Kidney (tissue), 22 donors: ENCODE results near the gene STMND1. TPM values are rescaled to one million over a fixed set of nuclear protein-coding genes. Genes with fewer than 3 reads are reported as not detected.

Experiments used
- DNase-seq, 5 donors: peaks; one replicate each; pipeline ENCODE4 v3.0.0-alpha.2; 2013 to 2020
- FAIRE-seq: peaks from 2 replicates; lab custom pipeline; 2012; peaks lifted over from hg19 to GRCh38; lab: Jason Lieb, UNC
- H3K27ac ChIP-seq, 2 donors: one replicate each; pipeline ENCODE4 v1.7.0; 2013; ENCODE audit warnings: low read depth in 2 of 2, low read length in 2 of 2, inconsistent platforms in 1 of 2
- H3K27me3 ChIP-seq: one replicate; pipeline ENCODE4 v1.7.1; 2013; ENCODE audit warnings: low read length, inconsistent platforms; ENCODE audit not compliant: control insufficient read depth, insufficient read depth
- H3K36me3 ChIP-seq, 3 donors: one replicate each; pipeline versions ENCODE4 v1.7.0 to v1.7.1; 2013; ENCODE audit warnings: low read length in 3 of 3, control low read depth in 1 of 3, inconsistent platforms in 1 of 3; ENCODE audit not compliant: insufficient read depth in 3 of 3, control insufficient read depth in 2 of 3
- H3K4me1 ChIP-seq, 3 donors: one replicate each; pipeline versions ENCODE4 v1.7.0 to v1.7.1; 2013; ENCODE audit warnings: low read length in 3 of 3, inconsistent platforms in 1 of 3, low read depth in 1 of 3; ENCODE audit not compliant: control insufficient read depth in 2 of 3, insufficient read depth in 2 of 3
- H3K4me3 ChIP-seq, 3 donors: one replicate each; pipeline versions ENCODE4 v1.7.0 to v1.8.1; 2013; ENCODE audit warnings: low read length in 3 of 3, control low read depth in 1 of 3, inconsistent platforms in 1 of 3
- H3K9ac ChIP-seq, 3 donors: one replicate each; pipeline versions ENCODE4 v1.7.0 to v1.7.1; 2013; ENCODE audit warnings: low read length in 3 of 3, control low read depth in 1 of 3, inconsistent platforms in 1 of 3
- H3K9me3 ChIP-seq, 3 donors: one replicate each; pipeline versions ENCODE4 v1.7.0 to v1.7.1; 2013; ENCODE audit warnings: low read length in 3 of 3, control low read depth in 1 of 3, inconsistent platforms in 1 of 3; ENCODE audit not compliant: control insufficient read depth in 2 of 3, insufficient read depth in 1 of 3
- intact Hi-C: fragments of 100-400 bp; cut with DNase I; formaldehyde crosslinking; loops from one replicate; pipeline ENCODE4 v1.11.1; 2022
- long read RNA-seq, 10 donors: library from polyadenylated mRNA in 1 of 10; unstranded in 1 of 10; transcript quantifications; one replicate each; pipeline ENCODE4 v2.0.0 and lab custom pipeline, GENCODE V29; 2021 to 2026
- polyA plus RNA-seq: library from polyadenylated mRNA; stranded (reverse); fragments of 350-450 nt; fragmentation: Illumina TruSeq; extraction: RNeasy Lipid Tissue Mini Kit (QIAGEN cat#74804); gene quantifications from one replicate; pipeline ENCODE4 v1.2.3, GENCODE V29; 2014; ENCODE audit warnings: low read depth, low replicate concordance; ENCODE audit not compliant: insufficient read depth
- total RNA-seq: library from RNA; stranded (reverse); fragmentation: NEBNext Ultra II Directional; extraction: Animal tissue kit (Norgen Biotek cat#: 25700); gene quantifications from one replicate; pipeline ENCODE4 v1.2.1, GENCODE V29; 2021
- TF ChIP-seq, protein P1 (sequence below): IDR thresholded peaks from 3 replicates; pipeline ENCODE4 v1.5.1; 2012; ENCODE audit warnings: mild to moderate bottlenecking, moderate library complexity, borderline replicate concordance; ENCODE audit not compliant: insufficient read depth; ENCODE audit errors: extremely low read depth
- donor health status: control.
- donor health status: control.
- donor health status: control.
- donor health status: control.
- donor health status: control.
- donor health status: DM: yes; HTN: yes; CAD: no.
- donor health status: Normal renal cell carcinoma (clear cell type).

STMND1 gene
- total RNA-seq (not detected), polyA plus RNA-seq (not detected)
- long read RNA-seq, donor 1 = 0 reads
- long read RNA-seq, donor 2 = 0 reads
- long read RNA-seq, donor 3 = 0 reads
- long read RNA-seq, donor 4 = 0 reads
- long read RNA-seq, donor 5 = 0 reads
- long read RNA-seq, donor 6 = 0 reads
- long read RNA-seq, donor 7 = 0 reads
- long read RNA-seq, donor 8 = 0 reads
- long read RNA-seq, donor 9 = 0 reads
- long read RNA-seq, donor 10 = 0 reads

GRCh38 chr6:17101422-17102257 lies at the start of gene STMND1:
TSS of gene STMND1 (plus strand) at chr6:17102050. CDS start at chr6:17102258, 208 bp downstream.
- Histone ChIP-seq H3K9ac (no peak within 1 kb of the TSS), H3K27ac (no peak within 1 kb of the TSS), H3K27me3 (peaks cover 7% of the 10 kb centered on the region), H3K4me1 (no peaks in the 10 kb centered on the region), H3K36me3 (no peaks in the 10 kb centered on the region), H3K4me3 (peak within 1 kb of the TSS; percentile 43 to 70 (median 62)), H3K9me3 (no peaks in the 10 kb centered on the region)
- TF ChIP-seq, protein P1, sequence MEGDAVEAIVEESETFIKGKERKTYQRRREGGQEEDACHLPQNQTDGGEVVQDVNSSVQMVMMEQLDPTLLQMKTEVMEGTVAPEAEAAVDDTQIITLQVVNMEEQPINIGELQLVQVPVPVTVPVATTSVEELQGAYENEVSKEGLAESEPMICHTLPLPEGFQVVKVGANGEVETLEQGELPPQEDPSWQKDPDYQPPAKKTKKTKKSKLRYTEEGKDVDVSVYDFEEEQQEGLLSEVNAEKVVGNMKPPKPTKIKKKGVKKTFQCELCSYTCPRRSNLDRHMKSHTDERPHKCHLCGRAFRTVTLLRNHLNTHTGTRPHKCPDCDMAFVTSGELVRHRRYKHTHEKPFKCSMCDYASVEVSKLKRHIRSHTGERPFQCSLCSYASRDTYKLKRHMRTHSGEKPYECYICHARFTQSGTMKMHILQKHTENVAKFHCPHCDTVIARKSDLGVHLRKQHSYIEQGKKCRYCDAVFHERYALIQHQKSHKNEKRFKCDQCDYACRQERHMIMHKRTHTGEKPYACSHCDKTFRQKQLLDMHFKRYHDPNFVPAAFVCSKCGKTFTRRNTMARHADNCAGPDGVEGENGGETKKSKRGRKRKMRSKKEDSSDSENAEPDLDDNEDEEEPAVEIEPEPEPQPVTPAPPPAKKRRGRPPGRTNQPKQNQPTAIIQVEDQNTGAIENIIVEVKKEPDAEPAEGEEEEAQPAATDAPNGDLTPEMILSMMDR = no peak
- peak in 4 of 5 donors; percentile 80 to 89 (median 86) for DNase-seq
- no peak for FAIRE-seq
- intact Hi-C loops = no loop called here

- H3K36me3 ChIP-seq = no peaks in the 10 kb centered on the region
- no peak overlapping the region for H3K9ac ChIP-seq
- FAIRE-seq (no peak), DNase-seq (no peak)
- TF ChIP-seq, protein P1 = no peak
- H3K27me3 ChIP-seq = no peaks in the 10 kb centered on the region
- intact Hi-C loops = no loop called here
- no peak overlapping the region for H3K27ac ChIP-seq
- no peaks in the 10 kb centered on the region for H3K9me3 ChIP-seq
- no peaks in the 10 kb centered on the region for H3K4me1 ChIP-seq
- no peak overlapping the region for H3K4me3 ChIP-seq
Observed at GRCh38 chr6:17054647-17055046, 47.2 kb upstream of the STMND1 start.

DNA sequence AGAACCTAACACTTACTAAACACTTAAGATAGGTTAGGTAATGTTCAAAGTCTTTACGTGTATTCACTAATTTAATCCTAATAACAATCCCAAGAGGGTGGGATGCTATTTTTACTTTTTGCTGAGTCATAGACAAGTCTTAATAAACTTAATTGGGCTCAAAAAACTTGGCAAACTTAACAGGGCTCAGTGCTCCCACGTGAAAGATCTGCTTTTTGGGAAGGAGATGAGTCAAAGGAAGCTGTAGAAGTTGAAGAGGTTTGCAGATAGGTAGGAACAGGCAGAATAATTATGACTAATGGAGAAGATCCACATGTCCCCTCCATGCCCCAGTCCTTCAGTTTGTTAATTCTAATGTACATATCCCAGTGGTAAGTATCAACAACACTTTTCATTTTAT lies 44.5 kb upstream of the STMND1 start:
- TF ChIP-seq, protein P1 = no peak
- no peaks in the 10 kb centered on the region for H3K27me3 ChIP-seq
- no peak overlapping the region for H3K4me3 ChIP-seq
- FAIRE-seq (no peak), DNase-seq (no peak)
- H3K4me1 ChIP-seq = no peaks in the 10 kb centered on the region
- H3K9ac ChIP-seq = no peak overlapping the region
- intact Hi-C loops = no loop called here
- no peaks in the 10 kb centered on the region for H3K9me3 ChIP-seq
- H3K27ac ChIP-seq = no peak overlapping the region
- H3K36me3 ChIP-seq = no peaks in the 10 kb centered on the region
